Esophagus squamous epithelium (tissue), 5 donors: ENCODE data around the gene SUCLG2. TPM values are rescaled to one million over a fixed set of nuclear protein-coding genes. Genes with fewer than 3 reads are reported as not detected.

Experiments
- DNase-seq: peaks from one replicate; lab custom pipeline; 2025; lab: John Stamatoyannopoulos, UW
- H3K27ac ChIP-seq, 4 donors: fragments of 200-600 bp; sonication (generic); one replicate each; pipeline ENCODE4 v1.5.1; 2016 to 2019; ENCODE audit warnings: mild to moderate bottlenecking in 1 of 4
- H3K27me3 ChIP-seq, 4 donors: fragments of 200-600 bp; sonication (generic); 1 replicate in 3 of 4; 2 replicates in 1 of 4; pipeline versions ENCODE4 v1.5.1 to v1.6.0; 2017 to 2021; ENCODE audit warnings: antibody characterized with exemption in 1 of 4
- H3K36me3 ChIP-seq, 3 donors: fragments of 200-600 bp; sonication (generic); one replicate each; pipeline ENCODE4 v1.5.1; 2016 to 2019
- H3K4me1 ChIP-seq, 3 donors: fragments of 200-600 bp; sonication (generic); one replicate each; pipeline ENCODE4 v1.5.1; 2017 to 2019
- H3K4me3 ChIP-seq, 4 donors: fragments of 200-600 bp; sonication (generic); 1 replicate in 3 of 4; 2 replicates in 1 of 4; pipeline ENCODE4 v1.5.1; 2016 to 2019; ENCODE audit warnings: mild to moderate bottlenecking in 2 of 4, moderate library complexity in 1 of 4
- H3K9me3 ChIP-seq, 3 donors: fragments of 200-600 bp; sonication (generic); one replicate each; pipeline ENCODE4 v1.5.1; 2016 to 2019
- POLR2A ChIP-seq, 4 donors: fragments of 450-650 bp; IDR thresholded peaks; one replicate each; pipeline ENCODE4 v1.6.1; 2017; ENCODE audit warnings: antibody characterized with exemption in 4 of 4, mild to moderate bottlenecking in 4 of 4, moderate library complexity in 3 of 4
- WGBS, 2 donors: methylation state at CpG; one replicate each; pipeline ENCODE4 v1.1.5; 2018; 5-methylcytosine and 5-hydroxymethylcytosine counted together
- intact Hi-C: fragments of 100-400 bp; cut with DNase I; formaldehyde crosslinking; loops from one replicate; pipeline ENCODE4 v1.15.0; 2022
- total RNA-seq, 4 donors: library from RNA; depleted of rRNA; stranded (reverse); fragments of >200 nt; gene quantifications; one replicate each; pipeline ENCODE4 v1.1.0, GENCODE V29; 2016
- TF ChIP-seq, protein P1 (sequence below), 6 experiments: fragments of 450-650 bp in 4 of 6; fragments of 200-600 bp in 2 of 6; sonication (generic) in 2 of 6; IDR thresholded peaks; one replicate each; pipeline ENCODE4 v1.5.1; 2016 to 2019; ENCODE audit warnings: antibody characterized with exemption in 6 of 6, mild to moderate bottlenecking in 4 of 6, moderate library complexity in 4 of 6
- donor health status: DM: yes; HTN: yes; CAD: no.

SUCLG2 gene
- total RNA-seq, 4 donors from 2014 or later = 29.4 to 55.4 (median 38.8) TPM

DNA sequence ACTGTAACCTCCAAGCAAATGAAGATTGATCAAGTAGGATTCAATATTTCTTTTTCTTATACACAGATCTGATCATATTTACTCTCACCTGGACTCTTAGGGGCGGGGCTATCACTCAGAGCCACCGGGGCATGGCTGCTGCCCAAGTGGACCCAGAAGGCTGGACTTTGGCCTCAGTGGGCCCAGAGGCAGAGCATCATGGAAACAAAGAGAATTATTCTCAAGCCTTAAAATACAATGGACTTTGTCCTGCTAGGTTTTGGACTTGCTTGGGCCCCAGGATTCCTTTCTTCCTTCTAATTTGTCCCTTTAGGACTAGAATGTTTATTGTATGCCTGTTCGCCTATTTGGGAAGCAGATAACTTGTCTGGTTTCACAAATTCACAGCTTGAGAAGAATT lies 85.1 kb downstream of the SUCLG2 start:
- no peaks in the 10 kb centered on the region for H3K4me1 ChIP-seq
- peaks cover 0 to 27% (median 0%) of the 10 kb centered on the region in 3 donors for H3K36me3 ChIP-seq
- no peak for DNase-seq
- no peaks in the 10 kb centered on the region for H3K27me3 ChIP-seq
- intact Hi-C loops = no loop called here
- no peak overlapping the region for H3K27ac ChIP-seq
- H3K9me3 ChIP-seq = no peaks in the 10 kb centered on the region
- WGBS, 2 donors = 93 to 97% methylated on average over 3 of the region's 3 CpGs
- TF ChIP-seq, protein P1, sequence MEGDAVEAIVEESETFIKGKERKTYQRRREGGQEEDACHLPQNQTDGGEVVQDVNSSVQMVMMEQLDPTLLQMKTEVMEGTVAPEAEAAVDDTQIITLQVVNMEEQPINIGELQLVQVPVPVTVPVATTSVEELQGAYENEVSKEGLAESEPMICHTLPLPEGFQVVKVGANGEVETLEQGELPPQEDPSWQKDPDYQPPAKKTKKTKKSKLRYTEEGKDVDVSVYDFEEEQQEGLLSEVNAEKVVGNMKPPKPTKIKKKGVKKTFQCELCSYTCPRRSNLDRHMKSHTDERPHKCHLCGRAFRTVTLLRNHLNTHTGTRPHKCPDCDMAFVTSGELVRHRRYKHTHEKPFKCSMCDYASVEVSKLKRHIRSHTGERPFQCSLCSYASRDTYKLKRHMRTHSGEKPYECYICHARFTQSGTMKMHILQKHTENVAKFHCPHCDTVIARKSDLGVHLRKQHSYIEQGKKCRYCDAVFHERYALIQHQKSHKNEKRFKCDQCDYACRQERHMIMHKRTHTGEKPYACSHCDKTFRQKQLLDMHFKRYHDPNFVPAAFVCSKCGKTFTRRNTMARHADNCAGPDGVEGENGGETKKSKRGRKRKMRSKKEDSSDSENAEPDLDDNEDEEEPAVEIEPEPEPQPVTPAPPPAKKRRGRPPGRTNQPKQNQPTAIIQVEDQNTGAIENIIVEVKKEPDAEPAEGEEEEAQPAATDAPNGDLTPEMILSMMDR (IDR thresholded peaks at IDR 0.05) = no peak
- no peak for TF ChIP-seq POLR2A (IDR thresholded peaks at IDR 0.05)
- no peak overlapping the region for H3K4me3 ChIP-seq

GRCh38 chr3:67567893-67568292 lies 86.5 kb downstream of the SUCLG2 start:
- Histone ChIP-seq H3K27me3 (no peaks in the 10 kb centered on the region), H3K27ac (no peak overlapping the region), H3K4me1 (no peaks in the 10 kb centered on the region), H3K9me3 (no peaks in the 10 kb centered on the region), H3K4me3 (no peak overlapping the region), H3K36me3 (peaks cover 0 to 20% (median 0%) of the 10 kb centered on the region in 3 donors)
- DNase-seq = no peak
- TF ChIP-seq, protein P1 (IDR thresholded peaks at IDR 0.05) = no peak
- TF ChIP-seq POLR2A (IDR thresholded peaks at IDR 0.05) = no peak
- intact Hi-C loops = no loop called here
- 73 to 82% methylated on average over 5 of the region's 5 CpGs for WGBS, 2 donors

DNA sequence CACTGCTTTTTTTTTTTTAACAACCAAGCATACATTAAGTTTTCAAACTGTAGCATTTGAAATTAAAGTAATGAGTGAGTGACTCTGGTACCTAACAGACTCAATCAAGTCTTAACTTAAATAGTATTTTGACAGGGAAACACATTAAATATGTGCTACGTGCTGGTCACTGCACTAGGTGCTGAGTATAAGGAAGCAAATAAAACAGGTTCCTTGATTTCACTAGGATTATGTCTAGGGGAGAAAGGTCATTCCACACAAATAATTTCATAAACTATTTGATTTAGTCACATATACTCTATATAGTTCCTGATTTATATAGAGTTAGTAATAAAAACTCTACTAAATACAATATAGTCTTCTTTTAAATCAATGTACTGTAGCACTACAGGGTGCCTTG lies 89.4 kb downstream of the SUCLG2 start:
- Histone ChIP-seq H3K4me3 (no peak overlapping the region), H3K27me3 (no peaks in the 10 kb centered on the region), H3K4me1 (peaks cover 0 to 5% (median 0%) of the 10 kb centered on the region in 3 donors), H3K9me3 (no peaks in the 10 kb centered on the region), H3K36me3 (no peaks in the 10 kb centered on the region), H3K27ac (no peak overlapping the region)
- DNase-seq = no peak
- TF ChIP-seq POLR2A (IDR thresholded peaks at IDR 0.05) = no peak
- TF ChIP-seq, protein P1 (IDR thresholded peaks at IDR 0.05) = no peak
- WGBS, 2 donors = 76 to 92% methylated on average over 1 of the region's 1 CpG
- intact Hi-C loops = no loop called here

GRCh38 chr3:67564008-67564407 lies 90.4 kb downstream of the SUCLG2 start:
- Histone ChIP-seq H3K27ac (no peak overlapping the region), H3K9me3 (no peaks in the 10 kb centered on the region), H3K36me3 (no peaks in the 10 kb centered on the region), H3K4me1 (peaks cover 0 to 5% (median 0%) of the 10 kb centered on the region in 3 donors), H3K4me3 (no peak overlapping the region), H3K27me3 (no peaks in the 10 kb centered on the region)
- intact Hi-C loops = no loop called here
- TF ChIP-seq, protein P1 (IDR thresholded peaks at IDR 0.05) = no peak
- TF ChIP-seq POLR2A (IDR thresholded peaks at IDR 0.05) = no peak
- 72 to 79% methylated on average over 3 of the region's 3 CpGs for WGBS, 2 donors
- no peak for DNase-seq

DNA sequence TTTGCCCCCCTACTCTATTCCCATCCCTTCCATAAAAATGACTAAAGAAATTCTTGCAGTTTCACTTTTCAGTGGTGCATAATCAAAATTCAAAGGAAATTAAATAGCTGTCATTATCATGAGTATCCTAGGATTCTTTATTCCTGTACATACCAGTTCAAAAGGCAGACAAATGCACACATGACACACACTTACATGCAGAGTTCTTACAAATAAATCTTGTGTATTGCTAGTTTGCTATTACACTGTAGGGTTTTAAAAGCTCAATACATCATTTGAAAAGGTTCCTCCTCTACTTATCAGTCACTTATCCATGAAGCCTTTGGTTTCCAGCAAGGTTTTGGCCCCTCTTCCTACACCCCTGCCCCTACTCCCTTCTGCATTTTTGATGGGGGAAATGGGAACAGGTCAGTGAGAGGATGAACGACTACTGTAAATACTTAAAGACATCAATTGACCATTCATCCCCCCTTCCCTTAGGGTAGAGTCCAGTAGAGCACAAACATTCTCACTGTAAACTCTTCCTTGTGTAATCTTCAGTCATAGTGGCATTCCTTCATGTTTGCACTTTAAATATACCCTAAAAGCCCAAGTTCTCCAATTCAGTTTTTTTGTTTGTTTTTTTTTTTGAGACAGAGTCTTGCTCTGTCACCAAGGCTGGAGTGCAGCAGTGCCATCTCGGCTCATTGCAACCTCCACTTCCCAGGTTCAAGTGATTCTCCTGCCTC lies 92.6 kb downstream of the SUCLG2 start:
- Histone ChIP-seq H3K4me3 (no peak overlapping the region), H3K9me3 (no peaks in the 10 kb centered on the region), H3K36me3 (no peaks in the 10 kb centered on the region), H3K4me1 (peaks cover 0 to 5% (median 0%) of the 10 kb centered on the region in 3 donors), H3K27ac (no peak overlapping the region), H3K27me3 (no peaks in the 10 kb centered on the region)
- WGBS, 2 donors = 70 to 86% methylated on average over 2 of the region's 2 CpGs
- intact Hi-C loops = no loop called here
- DNase-seq = no peak
- TF ChIP-seq POLR2A (IDR thresholded peaks at IDR 0.05) = no peak
- TF ChIP-seq, protein P1 (IDR thresholded peaks at IDR 0.05) = no peak
